Skeletal muscle tissue (tissue), 4 donors: ENCODE data around the gene B3GAT3. TPM values are rescaled to one million over a fixed set of nuclear protein-coding genes. Genes with fewer than 3 reads are reported as not detected.
"Not testable (repeated sequence)": the region's sequence is repeated elsewhere in the genome, so short reads cannot be mapped to it uniquely, and the experiment has no call there.

ENCODE experiments used
- H3K27ac ChIP-seq: one replicate; pipeline ENCODE4 v1.7.0; 2013; ENCODE audit warnings: mild to moderate bottlenecking, low read depth, low read length, inconsistent platforms
- H3K27me3 ChIP-seq, 3 donors: one replicate each; pipeline ENCODE4 v1.7.0; 2013; ENCODE audit warnings: low read length in 3 of 3; ENCODE audit not compliant: control insufficient read depth in 3 of 3, insufficient read depth in 3 of 3
- H3K36me3 ChIP-seq, 3 donors: one replicate each; pipeline ENCODE4 v1.7.0; 2013; ENCODE audit warnings: low read length in 3 of 3; ENCODE audit not compliant: control insufficient read depth in 3 of 3, insufficient read depth in 3 of 3
- H3K4me1 ChIP-seq, 3 donors: one replicate each; pipeline ENCODE4 v1.7.0; 2013; ENCODE audit warnings: low read length in 3 of 3, mild to moderate bottlenecking in 3 of 3; ENCODE audit not compliant: control insufficient read depth in 3 of 3, insufficient read depth in 3 of 3
- H3K4me3 ChIP-seq, 3 donors: one replicate each; pipeline ENCODE4 v1.7.0; 2013; ENCODE audit warnings: low read length in 3 of 3
- H3K9ac ChIP-seq, 3 donors: one replicate each; pipeline ENCODE4 v1.7.0; 2013; ENCODE audit warnings: low read length in 3 of 3, mild to moderate bottlenecking in 3 of 3, moderate library complexity in 2 of 3, low read depth in 1 of 3
- H3K9me3 ChIP-seq, 3 donors: one replicate each; pipeline ENCODE4 v1.7.0; 2013; ENCODE audit warnings: low read length in 3 of 3; ENCODE audit not compliant: control insufficient read depth in 3 of 3
- total RNA-seq: library from RNA; depleted of rRNA; stranded (reverse); fragments of >200 nt; gene quantifications from one replicate; pipeline ENCODE4 v1.2.3, GENCODE V29; 2014
- donor health status: Osteomylitis.

The B3GAT3 gene
- total RNA-seq, 1 donor from 2014 or later, result 8.4 TPM

DNA sequence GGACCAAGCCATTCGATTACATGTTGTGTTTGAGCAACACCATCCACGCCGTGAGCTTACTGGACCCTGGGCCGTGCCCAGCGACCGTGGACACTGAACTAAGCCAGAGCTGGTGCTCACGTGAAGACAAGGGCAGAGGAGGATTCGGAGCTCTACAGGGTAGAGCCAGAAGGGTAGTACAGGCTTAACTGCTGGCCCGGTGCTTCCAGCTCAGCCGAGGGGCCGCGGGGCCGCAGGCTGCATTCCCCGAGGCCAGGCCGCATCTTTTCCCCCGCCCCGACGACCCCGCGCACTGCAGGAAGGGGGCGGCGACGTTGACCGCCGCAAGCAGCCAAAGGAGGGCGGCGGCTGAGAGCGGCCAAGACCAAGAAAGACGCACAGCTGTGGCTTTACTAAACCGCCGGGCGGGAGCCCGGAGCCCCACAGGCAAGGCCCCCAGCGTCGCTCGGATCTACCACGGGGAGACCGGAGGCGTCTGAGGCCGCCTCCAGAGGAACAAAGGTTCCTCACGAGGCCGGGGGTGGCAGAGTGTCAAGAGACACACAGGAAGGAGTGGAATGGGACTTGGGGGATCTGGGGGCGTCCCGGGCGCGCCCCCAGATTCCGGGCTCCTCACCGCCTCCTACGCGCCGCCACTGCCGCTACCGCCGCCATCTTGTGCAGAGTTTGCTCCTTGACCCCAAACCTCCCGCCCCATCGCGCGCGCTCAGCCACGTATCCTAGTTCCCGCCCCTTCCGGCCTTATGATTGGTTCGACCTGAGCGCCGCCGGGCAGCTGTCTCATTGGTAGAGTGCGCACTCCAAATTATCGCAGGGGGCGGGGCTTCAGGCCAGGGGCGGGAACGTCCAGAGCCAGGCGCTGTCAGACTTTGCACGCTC lies 24.4 kb upstream of the B3GAT3 start, which contains the start of gene GANAB:
TSS of gene GANAB (minus strand) at position 668 of the 879 bp plus-strand sequence. CDS start at position 654, 14 bp downstream.
- Histone ChIP-seq H3K4me1 (peaks cover 23 to 32% (median 24%) of the 10 kb centered on the region in 3 donors), H3K27me3 (no peaks in the 10 kb centered on the region), H3K36me3 (peaks cover 25 to 39% (median 26%) of the 10 kb centered on the region in 3 donors), H3K27ac (peak within 1 kb of the TSS; percentile 92), H3K9ac (peak within 1 kb of the TSS; percentile 94 to 97 (median 96)), H3K9me3 (no peaks in the 10 kb centered on the region), H3K4me3 (peak within 1 kb of the TSS; percentile 94 to 98 (median 96))

DNA sequence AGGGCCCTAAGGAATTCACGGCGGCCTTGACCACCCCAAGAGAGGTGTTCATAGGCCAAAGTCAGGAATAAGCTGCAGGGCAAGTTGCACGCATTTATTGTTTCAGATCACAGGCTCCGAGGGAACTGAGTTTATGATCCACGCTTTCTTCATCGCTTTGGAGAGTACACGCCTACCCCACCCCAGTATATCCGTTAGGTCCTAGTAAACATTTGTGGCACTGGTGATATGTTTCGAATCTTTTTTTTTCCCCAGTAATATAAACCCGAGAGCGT lies 23.8 kb upstream of the B3GAT3 start:
- H3K9me3 ChIP-seq, result no peaks in the 10 kb centered on the region
- peak overlapping the region; percentile 92 for H3K27ac ChIP-seq
- peak overlapping the region; percentile 94 to 97 (median 96) for H3K9ac ChIP-seq
- H3K4me1 ChIP-seq, result peaks cover 23 to 32% (median 24%) of the 10 kb centered on the region in 3 donors
- peak overlapping the region; percentile 94 to 98 (median 96) for H3K4me3 ChIP-seq
- peaks cover 25 to 39% (median 26%) of the 10 kb centered on the region in 3 donors for H3K36me3 ChIP-seq
- no peaks in the 10 kb centered on the region for H3K27me3 ChIP-seq

DNA sequence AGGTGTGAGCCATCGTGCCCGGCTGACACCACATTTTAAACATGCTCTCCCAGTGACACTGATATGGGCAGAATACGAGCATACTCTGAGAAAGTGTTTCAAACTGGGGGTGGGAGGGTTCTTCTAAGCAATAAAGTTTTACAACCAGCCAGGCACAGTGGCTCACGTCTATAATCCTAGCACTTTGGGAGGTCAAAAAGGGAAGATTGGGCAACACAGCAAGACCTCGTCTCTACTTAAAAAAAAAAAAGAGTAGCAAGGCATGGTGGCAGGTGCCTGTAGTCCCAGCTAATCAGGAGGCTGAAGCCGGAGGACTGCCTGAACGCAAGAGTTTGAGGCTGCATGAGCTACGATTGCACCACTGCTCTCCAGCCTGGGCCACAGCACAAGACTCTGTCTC lies 22.4 kb upstream of the B3GAT3 start:
- H3K9ac ChIP-seq, result no peak overlapping the region
- peaks cover 24 to 37% (median 25%) of the 10 kb centered on the region in 3 donors for H3K36me3 ChIP-seq
- H3K4me1 ChIP-seq, result peaks cover 23 to 32% (median 24%) of the 10 kb centered on the region in 3 donors
- no peak overlapping the region for H3K27ac ChIP-seq
- no peaks in the 10 kb centered on the region for H3K27me3 ChIP-seq
- no peak overlapping the region for H3K4me3 ChIP-seq
- H3K9me3 ChIP-seq, result no peaks in the 10 kb centered on the region

DNA sequence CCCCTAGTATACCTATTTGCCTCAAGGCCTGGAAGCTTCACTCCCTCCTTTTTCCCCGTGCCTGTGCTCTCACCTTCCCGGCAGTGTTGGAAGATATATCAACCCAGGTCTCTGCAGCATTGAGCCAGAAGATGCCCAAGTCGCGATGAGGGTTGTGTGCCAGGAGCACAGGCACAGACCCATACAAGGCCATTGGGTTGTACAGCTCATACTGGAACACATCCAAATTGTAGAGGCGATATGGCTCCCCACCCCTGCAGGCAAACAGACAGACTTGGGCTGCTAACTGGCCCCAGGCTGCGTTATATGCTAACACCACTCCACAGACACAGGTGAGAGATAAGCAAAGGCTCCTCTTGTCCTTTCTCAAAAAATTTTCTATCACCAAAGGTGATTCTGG lies 10.7 kb upstream of the B3GAT3 start:
- H3K9ac ChIP-seq, result no peak overlapping the region
- H3K4me1 ChIP-seq, result no peaks in the 10 kb centered on the region
- H3K27ac ChIP-seq, result no peak overlapping the region
- no peaks in the 10 kb centered on the region for H3K9me3 ChIP-seq
- H3K4me3 ChIP-seq, result no peak overlapping the region
- H3K27me3 ChIP-seq, result no peaks in the 10 kb centered on the region
- peaks cover 75 to 77% (median 76%) of the 10 kb centered on the region in 3 donors for H3K36me3 ChIP-seq

DNA sequence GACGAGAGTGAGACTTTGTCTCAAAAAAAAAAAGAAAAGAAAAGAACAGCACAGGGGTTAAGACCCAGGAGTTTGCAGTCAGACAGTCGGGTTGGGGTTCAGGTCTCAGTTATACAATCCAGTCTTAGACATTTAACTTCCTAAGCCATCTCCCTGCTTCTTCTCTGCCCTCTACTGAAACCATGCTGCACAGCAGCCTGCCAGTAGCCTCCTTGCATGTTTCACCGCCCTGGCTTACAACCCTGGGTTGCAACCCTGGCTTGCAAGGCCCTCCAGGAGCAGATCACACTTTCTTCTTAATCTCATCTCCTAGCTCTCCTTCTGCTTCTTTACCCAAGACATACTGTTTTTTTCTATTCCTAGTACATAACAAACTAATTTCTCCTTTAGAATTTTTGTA lies 5.9 kb upstream of the B3GAT3 start:
- H3K9me3 ChIP-seq, result no peaks in the 10 kb centered on the region
- H3K4me1 ChIP-seq, result no peaks in the 10 kb centered on the region
- no peak overlapping the region for H3K4me3 ChIP-seq
- H3K27me3 ChIP-seq, result no peaks in the 10 kb centered on the region
- peaks cover 66 to 72% (median 70%) of the 10 kb centered on the region in 3 donors for H3K36me3 ChIP-seq
- H3K27ac ChIP-seq, result no peak overlapping the region
- no peak overlapping the region for H3K9ac ChIP-seq

DNA sequence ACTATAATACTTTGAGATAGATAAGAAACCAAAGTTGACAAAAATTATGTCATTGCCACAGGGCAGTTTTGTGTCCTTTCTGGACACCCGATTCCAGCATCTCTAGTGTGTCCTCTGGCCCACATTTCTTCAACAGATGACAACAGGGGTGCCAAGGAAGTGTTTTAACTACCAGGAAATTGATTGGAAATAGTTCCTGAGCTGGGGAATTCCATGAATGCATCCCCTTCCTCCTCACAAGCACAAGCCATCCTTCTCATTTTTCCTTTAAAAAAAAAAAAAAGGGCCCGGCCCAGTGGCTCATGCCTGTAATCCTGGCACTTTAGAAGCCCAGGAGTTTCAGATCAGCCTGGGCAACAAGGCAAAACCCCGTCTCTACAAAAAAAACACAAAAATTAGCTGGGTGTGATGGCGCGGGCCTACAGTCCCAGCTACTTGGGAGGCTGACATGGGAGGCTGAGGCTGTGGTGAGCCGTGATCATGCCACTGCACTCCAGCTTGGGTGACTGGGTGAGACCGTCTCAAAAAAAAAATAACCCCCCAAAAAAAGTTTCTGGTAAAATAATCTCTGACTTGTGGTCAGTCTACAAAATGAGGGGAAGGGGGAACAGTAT lies 797 bp upstream of the B3GAT3 start:
- Histone ChIP-seq H3K9ac (peak overlapping the region; percentile 63 to 87 (median 66)), H3K9me3 (no peaks in the 10 kb centered on the region), H3K27me3 (no peaks in the 10 kb centered on the region), H3K4me1 (peaks cover 12 to 16% (median 15%) of the 10 kb centered on the region in 3 donors), H3K4me3 (peak overlapping the region; percentile 71 to 91 (median 83)), H3K27ac (peak overlapping the region; percentile 89), H3K36me3 (peaks cover 23 to 30% (median 26%) of the 10 kb centered on the region in 3 donors)

DNA sequence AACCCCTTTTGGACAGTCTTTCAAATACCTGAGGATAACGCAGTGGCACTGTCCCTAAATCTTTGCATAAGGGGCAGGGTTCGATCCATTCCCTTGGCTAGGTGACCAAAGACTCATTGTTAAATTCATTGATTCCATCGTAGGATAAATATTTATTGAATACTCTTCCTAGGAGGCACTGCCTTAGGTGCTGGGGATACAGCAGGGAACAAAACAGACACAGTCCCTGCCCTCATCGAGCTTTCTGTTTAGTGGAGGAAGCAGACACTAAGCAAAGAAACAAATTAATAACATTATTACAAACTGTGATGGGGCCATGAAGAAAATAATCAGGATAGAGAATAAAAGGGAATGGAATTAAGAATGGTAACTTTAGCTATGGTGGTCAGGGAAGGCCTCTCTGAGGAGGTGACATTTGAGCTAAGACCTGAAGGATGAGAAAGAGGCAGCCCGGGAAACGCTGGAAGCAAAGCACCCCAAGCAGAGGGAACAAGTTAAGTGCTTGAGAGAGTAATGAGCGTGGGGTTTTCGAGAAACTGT lies 689 bp downstream of the B3GAT3 start:
- Histone ChIP-seq H3K36me3 (peaks cover 16 to 28% (median 24%) of the 10 kb centered on the region in 3 donors), H3K4me3 (peak overlapping the region; percentile 71 to 91 (median 91)), H3K27ac (peak overlapping the region; percentile 89), H3K9me3 (no peaks in the 10 kb centered on the region), H3K4me1 (peaks cover 12 to 16% (median 15%) of the 10 kb centered on the region in 3 donors), H3K9ac (peak overlapping the region; percentile 66 to 87 (median 80)), H3K27me3 (no peaks in the 10 kb centered on the region)

DNA sequence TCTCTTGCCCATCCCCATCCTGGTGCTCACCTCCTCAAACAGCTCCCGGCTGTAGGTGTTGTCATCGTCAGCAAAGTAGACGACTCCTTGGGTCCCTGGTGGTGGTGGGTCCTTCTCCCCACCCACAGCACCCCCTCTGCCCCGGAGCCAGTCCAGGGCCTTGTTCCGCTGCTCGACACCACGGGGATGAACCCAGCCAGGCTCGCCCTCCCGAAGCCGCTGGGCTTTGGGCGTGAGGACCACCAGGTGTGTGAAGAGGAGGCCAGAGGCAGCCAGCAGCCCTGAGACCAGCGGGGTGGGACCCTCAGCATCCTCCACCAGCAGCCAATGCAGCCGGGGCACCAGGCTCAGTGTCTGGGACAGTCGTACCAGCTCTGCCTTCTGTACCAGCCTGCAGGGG lies 4.8 kb downstream of the B3GAT3 start:
- not testable (repeated sequence) for H3K27me3 ChIP-seq, H3K9me3 ChIP-seq, H3K9ac ChIP-seq, H3K4me3 ChIP-seq, H3K27ac ChIP-seq
- H3K36me3 ChIP-seq, result peaks cover 10 to 21% (median 15%) of the 10 kb centered on the region in 3 donors
- peaks cover 13 to 27% (median 17%) of the 10 kb centered on the region in 3 donors for H3K4me1 ChIP-seq

DNA sequence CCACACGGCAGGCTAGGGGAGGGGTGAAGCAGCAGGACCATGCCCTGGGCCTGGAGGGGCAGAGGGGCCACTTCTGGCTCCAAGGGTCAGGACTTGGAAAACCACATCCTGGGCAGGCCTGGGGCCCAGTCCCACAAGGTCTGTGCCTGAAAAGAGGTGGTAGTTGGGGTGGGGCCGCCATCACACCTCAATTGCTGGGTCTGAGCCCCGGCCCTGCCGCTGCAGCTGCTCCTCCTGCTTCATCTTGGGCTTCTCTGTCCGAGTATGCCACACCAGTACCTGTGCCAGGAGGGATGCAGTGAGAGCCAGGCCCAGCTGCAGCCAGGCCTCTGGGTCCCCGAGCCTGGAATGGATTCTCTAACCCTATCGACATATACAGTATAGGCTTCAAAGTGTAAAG lies 6.3 kb downstream of the B3GAT3 start:
- Histone ChIP-seq H3K27me3 (no peaks in the 10 kb centered on the region), H3K9me3 (no peaks in the 10 kb centered on the region), H3K9ac (no peak overlapping the region), H3K36me3 (peaks cover 10 to 23% (median 15%) of the 10 kb centered on the region in 3 donors), H3K4me1 (peaks cover 15 to 28% (median 19%) of the 10 kb centered on the region in 3 donors), H3K27ac (no peak overlapping the region), H3K4me3 (no peak overlapping the region)
